SU-DHL-6 (cell line): Measurements from ENCODE around the gene FARP2.

Experiments
- CTCF ChIP-seq: fragments of 200-600 bp; sonication (generic); IDR thresholded peaks from one replicate; pipeline ENCODE4 v1.5.1; 2017; ENCODE audit warnings: antibody characterized with exemption, mild to moderate bottlenecking, low read length, moderate library complexity; ENCODE audit not compliant: insufficient read depth, poor library complexity, severe bottlenecking
- EZH2phosphoT487 ChIP-seq: fragments of 200-600 bp; sonication (generic), shearing (Covaris generic); conservative IDR thresholded peaks from 2 replicates; pipeline ENCODE4 v1.6.1; 2018; ENCODE audit warnings: mild to moderate bottlenecking, antibody characterized with exemption, low read length, moderate library complexity, mixed read lengths

DNA sequence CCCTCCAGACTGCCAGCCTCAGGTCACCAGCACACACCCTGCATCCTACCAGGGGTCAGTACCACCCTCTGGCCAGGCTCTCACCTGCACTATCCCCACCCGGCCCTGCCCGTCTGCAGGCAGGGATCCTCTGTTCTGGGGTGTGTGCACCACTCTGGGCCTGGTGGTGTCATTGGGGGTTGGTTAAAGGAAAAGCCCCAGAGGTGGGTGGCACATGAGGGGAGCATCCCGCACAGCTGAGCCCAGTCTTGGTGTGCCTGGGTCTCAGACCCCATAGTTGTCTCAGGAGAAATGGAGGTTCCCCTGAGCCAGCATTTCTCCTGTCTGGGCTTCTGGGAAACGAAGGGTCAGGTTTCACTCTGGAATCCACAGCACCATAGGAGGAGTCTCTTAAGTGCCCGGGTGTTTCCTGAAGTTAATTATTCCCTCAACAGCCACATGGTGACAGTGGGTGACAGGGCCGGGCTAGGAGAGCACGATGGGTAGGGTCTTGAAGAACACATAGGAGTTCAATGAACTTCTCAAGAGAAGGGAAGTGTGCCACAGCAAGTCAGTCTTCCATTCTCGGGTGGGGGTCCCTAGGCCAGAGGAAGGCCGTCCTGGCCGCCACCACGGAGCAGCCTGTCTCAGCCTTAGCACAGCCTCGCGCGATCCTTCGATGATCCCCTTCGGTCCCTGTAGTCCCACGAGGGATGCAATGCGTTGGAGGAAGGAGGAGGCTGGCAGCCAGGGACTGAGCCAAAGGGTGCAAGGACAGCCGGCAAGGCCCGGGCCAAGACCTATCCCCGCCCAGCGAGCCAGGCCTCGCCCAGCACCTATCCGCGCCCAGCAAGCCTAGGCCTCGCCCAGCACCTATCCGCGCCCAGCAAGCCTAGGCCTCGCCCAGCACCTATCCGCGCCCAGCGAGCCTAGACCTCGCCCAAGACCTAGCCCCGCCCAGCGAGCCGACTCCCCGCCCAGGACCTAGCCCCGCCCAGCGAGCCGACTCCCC is 1.1 kb upstream of the FARP2 start:
- no peak for TF ChIP-seq CTCF
- no peak for TF ChIP-seq EZH2phosphoT487
